GM12878 (cell line): Measurements from ENCODE around the gene KIAA1191. TPM values are rescaled to one million over a fixed set of nuclear protein-coding genes. Genes with fewer than 3 reads are reported as not detected.

Experiments used
- ATAC-seq: fragments of 200-7000 bp; cut with Tn5 transposase; 3 replicates; pipeline ENCODE4 v1.9.1; 2020; ENCODE audit warnings: mild to moderate bottlenecking, moderate library complexity
- BruUV-seq: library from RNA; stranded (reverse); fragments of 400-500 nt; replicated peaks from 2 replicates; lab custom pipeline; 2021; lab: Mats Ljungman, UMichigan
- CTCF ChIA-PET: fragments of 300-600 bp; sonication (Branson Sonifier 250); formaldehyde crosslinking; extraction: SDS; loops from one replicate; lab custom pipeline; 2021; ENCODE audit warnings: inconsistent platforms; lab: Yijun Ruan, JAX
- POLR2A ChIA-PET: fragments of 350-600 bp; formaldehyde crosslinking; extraction: SDS; loops from one replicate; lab custom pipeline; 2021; ENCODE audit warnings: inconsistent platforms; lab: Charles Lee
- RAD21 ChIA-PET: fragments of 300-600 bp; sonication (Branson Sonifier 250); formaldehyde crosslinking; loops from one replicate; lab custom pipeline; 2023; ENCODE audit warnings: antibody characterized with exemption; ENCODE audit not compliant: unreplicated experiment; lab: Charles Lee
- SMC1A ChIA-PET: fragments of 300-600 bp; sonication (Branson Sonifier 250); formaldehyde crosslinking; loops from one replicate; lab custom pipeline; 2023; ENCODE audit not compliant: unreplicated experiment, uncharacterized antibody; lab: Charles Lee
- DNase-seq: peaks from one replicate; pipeline ENCODE4 v3.0.0-alpha.2; 2011; ENCODE audit warnings: low read depth, low spot score
- FAIRE-seq: peaks from 3 replicates; lab custom pipeline; 2011; peaks lifted over from hg19 to GRCh38; lab: Jason Lieb, UNC
- H2AFZ ChIP-seq: 2 replicates; pipeline ENCODE4 v1.6.0; 2011; ENCODE audit warnings: low read depth, low read length, control low read depth; ENCODE audit not compliant: control insufficient read depth
- H3K27ac ChIP-seq: 2 replicates; pipeline ENCODE4 v1.5.1; 2011; ENCODE audit warnings: control low read depth; ENCODE audit not compliant: control insufficient read depth, insufficient read depth
- H3K27me3 ChIP-seq, 2 experiments: replicated peaks in 1 of 2; 2 replicates each; pipeline versions ENCODE4 v1.6.0 to v1.6.1; 2011; ENCODE audit warnings: low read length in 1 of 2; ENCODE audit not compliant: control insufficient read depth in 2 of 2, insufficient read depth in 2 of 2
- H3K36me3 ChIP-seq, 2 experiments: 2 replicates each; pipeline ENCODE4 v1.5.1; 2011; ENCODE audit warnings: low read length in 1 of 2; ENCODE audit not compliant: control insufficient read depth in 2 of 2, insufficient read depth in 2 of 2
- H3K4me1 ChIP-seq: 2 replicates; pipeline ENCODE4 v1.6.1; 2011; ENCODE audit warnings: mild to moderate bottlenecking, low read length, moderate library complexity, mixed read lengths; ENCODE audit not compliant: control insufficient read depth, insufficient read depth
- H3K4me2 ChIP-seq: 2 replicates; pipeline ENCODE4 v1.6.0; 2011; ENCODE audit warnings: control low read depth; ENCODE audit not compliant: control insufficient read depth, insufficient read depth
- H3K4me3 ChIP-seq: fragments of 200-600 bp; sonication (generic); 2 replicates; pipeline ENCODE4 v1.5.1; 2016
- H3K79me2 ChIP-seq: 2 replicates; pipeline ENCODE4 v1.6.0; 2011; ENCODE audit warnings: low read length; ENCODE audit not compliant: control insufficient read depth, insufficient read depth
- H3K9ac ChIP-seq: 2 replicates; pipeline ENCODE4 v1.8.0; 2011; ENCODE audit warnings: low read length, control low read depth, mixed read lengths; ENCODE audit not compliant: control insufficient read depth, insufficient read depth
- H3K9me3 ChIP-seq: replicated peaks from 3 replicates; pipeline ENCODE4 v1.5.1; 2011; ENCODE audit warnings: mild to moderate bottlenecking, low read length; ENCODE audit not compliant: control insufficient read depth, insufficient read depth
- H4K20me1 ChIP-seq: 2 replicates; pipeline ENCODE4 v1.6.0; 2011; ENCODE audit not compliant: control insufficient read depth, insufficient read depth
- ATF2 ChIP-seq: IDR thresholded peaks from 2 replicates; pipeline ENCODE4 v1.6.1; 2012; ENCODE audit warnings: low read length, inconsistent platforms
- ESRRA ChIP-seq: IDR thresholded peaks from 2 replicates; pipeline ENCODE4 v1.6.1; 2012; ENCODE audit warnings: mild to moderate bottlenecking, low read length, improper control_type of control experiment
- EZH2 ChIP-seq: IDR thresholded peaks from 2 replicates; pipeline ENCODE4 v1.6.1; 2012; ENCODE audit warnings: low read depth, mild to moderate bottlenecking, control low read depth, inconsistent platforms, low read length, borderline replicate concordance; ENCODE audit not compliant: control insufficient read depth
- HDAC6 ChIP-seq: fragments of 200-600 bp; sonication (generic); IDR thresholded peaks from one replicate; pipeline ENCODE4 v1.8.0; 2017; ENCODE audit warnings: antibody characterized with exemption; ENCODE audit not compliant: unreplicated experiment
- IKZF2 ChIP-seq, 2 experiments: fragments of 450-650 bp; IDR thresholded peaks; 2 replicates each; pipeline ENCODE4 v1.6.1; 2017; ENCODE audit warnings: mild to moderate bottlenecking in 2 of 2, moderate library complexity in 2 of 2
- POLR2AphosphoS2 ChIP-seq: IDR thresholded peaks from 2 replicates; pipeline ENCODE4 v1.6.1; 2011; ENCODE audit warnings: low read depth, mild to moderate bottlenecking, low read length, improper control_type of control experiment, moderate library complexity
- PRDM15 ChIP-seq: fragments of 450-650 bp; formaldehyde crosslinking; IDR thresholded peaks from 2 replicates; pipeline ENCODE4 v1.4.0; 2020; ENCODE audit warnings: mild to moderate bottlenecking, moderate library complexity
- SMAD5 ChIP-seq: IDR thresholded peaks from 2 replicates; pipeline ENCODE4 v1.6.1; 2016; ENCODE audit warnings: antibody characterized with exemption, low read depth
- STAT1 ChIP-seq: fragments of 450-650 bp; conservative IDR thresholded peaks from 2 replicates; pipeline ENCODE4 v1.6.1; 2014; ENCODE audit warnings: antibody characterized with exemption, mild to moderate bottlenecking
- whole genome bisulfite sequencing: methylation state at CpG from one replicate; pipeline ENCODE4 v1.1.6; 2016; ENCODE audit warnings: low lambda C conversion rate; ENCODE audit not compliant: insufficient replicate concordance, insufficient coverage; ENCODE audit errors: missing lambda C conversion rate; 5-methylcytosine and 5-hydroxymethylcytosine counted together
- in situ Hi-C: fragments of 300-500 bp; cut with MboI; formaldehyde crosslinking; loops from 9 replicates; pipeline ENCODE4 v1.14.3; 2018; ENCODE audit warnings: mixed read lengths
- intact Hi-C: fragments of 100-400 bp; cut with micrococcal nuclease; formaldehyde crosslinking; loops from one replicate; pipeline ENCODE4 v1.14.2; 2022; ENCODE audit not compliant: unreplicated experiment
- polyA plus RNA-seq, 11 experiments: library from polyadenylated mRNA; depleted of rRNA in 4 of 11; unstranded in 6 of 11; stranded (reverse) in 5 of 11; fragments of >200 nt; fragmentation: Nextera tagmentation in 4 of 11; fragmentation: Illumina TruSeq in 1 of 11; extraction: Ambion mirVana in 4 of 11; extraction: Trizol in 1 of 11; gene quantifications; 1 replicate in 1 of 11; 2 replicates in 10 of 11; pipeline versions ENCODE4 v1.2.1 to v1.2.3, GENCODE V29; 2011 to 2016; ENCODE audit warnings: inconsistent platforms in 2 of 11, missing spikeins in 2 of 11, low read depth in 1 of 11
- total RNA-seq, 4 experiments: library from RNA; depleted of rRNA in 3 of 4; stranded (reverse); fragments of >200 nt in 3 of 4; fragmentation: Illumina TruSeq in 1 of 4; extraction: Trizol in 1 of 4; gene quantifications; 2 replicates each; pipeline versions ENCODE4 v1.2.1 to v1.2.3, GENCODE V29; 2013 to 2021
- TF ChIP-seq, protein P1 (sequence below): IDR thresholded peaks from 2 replicates; pipeline ENCODE4 v1.6.1; 2012; ENCODE audit warnings: low read depth, low read length, improper control_type of control experiment
- TF ChIP-seq, protein P2 (sequence below): fragments of 150-350 bp; IDR thresholded peaks from 2 replicates; pipeline ENCODE4 v1.6.1; 2016; ENCODE audit warnings: low read depth, low read length
- TF ChIP-seq, protein P3 (sequence below): fragments of 450-650 bp; IDR thresholded peaks from 2 replicates; pipeline ENCODE4 v1.6.1; 2017; ENCODE audit warnings: low read depth, mild to moderate bottlenecking, moderate library complexity

The KIAA1191 gene
- total and polyA plus RNA-seq, 10 of the 15 experiments (the other 5 are each of a cell fraction or from before 2014, with no cell fraction given): 14.9 to 58.2 (median 31.8) TPM

DNA sequence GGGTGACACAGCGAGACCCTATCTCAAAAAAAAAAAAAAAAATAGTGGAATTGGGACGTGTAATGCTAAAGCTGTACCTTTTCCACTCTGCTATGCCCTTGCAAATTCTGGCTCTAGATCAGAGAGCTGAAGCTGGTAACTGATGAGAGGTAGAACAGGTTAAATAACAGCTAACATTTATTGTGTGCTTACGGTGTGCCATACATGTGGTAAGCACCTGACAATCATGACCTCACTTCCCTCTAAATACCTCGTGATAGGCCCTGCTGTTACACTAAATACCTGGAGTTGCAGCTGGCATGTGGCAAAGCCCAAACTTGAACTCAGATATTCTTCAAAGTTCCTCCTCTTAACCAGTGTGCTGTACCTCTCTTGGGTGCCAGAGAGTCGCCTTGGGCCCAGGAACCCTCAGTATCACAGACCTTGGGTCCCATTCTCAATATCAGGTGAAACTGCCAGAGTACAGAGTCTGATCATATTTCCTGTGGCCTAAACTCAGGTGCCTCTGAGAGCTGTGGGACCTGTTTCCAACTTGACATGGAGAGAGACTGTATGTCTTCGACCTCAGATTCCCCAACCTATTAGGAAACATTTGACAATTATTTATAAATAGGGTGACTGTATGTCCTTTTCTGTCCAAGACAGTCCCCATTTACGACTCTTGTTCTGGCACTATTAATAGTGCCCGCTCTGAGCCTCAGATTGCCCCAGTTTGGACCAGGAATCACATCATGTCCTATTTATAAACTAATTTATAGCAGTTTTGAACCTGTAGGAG, 8.6 kb upstream of the KIAA1191 start:
- Histone ChIP-seq H3K4me3 (no peak overlapping the region), H3K36me3 (peaks cover 0 to 3% of the 10 kb centered on the region in 2 experiments; a peak in 1 of 4 replicates), H4K20me1 (no peaks in the 10 kb centered on the region), H3K9ac (no peak overlapping the region), H3K79me2 (no peaks in the 10 kb centered on the region), H3K27ac (no peak overlapping the region), H3K9me3 (no peaks in the 10 kb centered on the region), H3K4me1 (no peaks in the 10 kb centered on the region), H2AFZ (no peak overlapping the region), H3K27me3 (no peaks in the 10 kb centered on the region), H3K4me2 (no peak overlapping the region)
- intact Hi-C loops (no loop called here), in situ Hi-C loops (no loop called here)
- SMC1A ChIA-PET: interaction anchor here (2.6 kb wide), 1 partner anchor 12 kb away, joined by 6 read pairs; no protein-coding TSS in a partner anchor
- 76% methylated on average over 7 of the region's 8 CpGs for WGBS
- FAIRE-seq (no peak), ATAC-seq (no peak), DNase-seq (no peak)
- POLR2A ChIA-PET: interaction anchor here (0.6 to 1.0 kb wide), 2 partner anchors 18 kb away, joined by 4 read pairs; partner anchors contain the start of gene NOP16
- BruUV-seq: no TSS peak
- RAD21 ChIA-PET: interaction anchor here (1.0 to 1.2 kb wide), 2 partner anchors 8 to 10 kb away, joined by 3 to 5 read pairs; partner anchors contain the start of gene KIAA1191
- CTCF ChIA-PET: no interaction called here
- no peak for TF ChIP-seq IKZF2 (IDR thresholded peaks at IDR 0.05)
- TF ChIP-seq POLR2AphosphoS2: no peak
- TF ChIP-seq, protein P1, sequence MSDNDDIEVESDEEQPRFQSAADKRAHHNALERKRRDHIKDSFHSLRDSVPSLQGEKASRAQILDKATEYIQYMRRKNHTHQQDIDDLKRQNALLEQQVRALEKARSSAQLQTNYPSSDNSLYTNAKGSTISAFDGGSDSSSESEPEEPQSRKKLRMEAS: no peak
- TF ChIP-seq SMAD5: no peak
- TF ChIP-seq ESRRA: no peak
- TF ChIP-seq, protein P2, sequence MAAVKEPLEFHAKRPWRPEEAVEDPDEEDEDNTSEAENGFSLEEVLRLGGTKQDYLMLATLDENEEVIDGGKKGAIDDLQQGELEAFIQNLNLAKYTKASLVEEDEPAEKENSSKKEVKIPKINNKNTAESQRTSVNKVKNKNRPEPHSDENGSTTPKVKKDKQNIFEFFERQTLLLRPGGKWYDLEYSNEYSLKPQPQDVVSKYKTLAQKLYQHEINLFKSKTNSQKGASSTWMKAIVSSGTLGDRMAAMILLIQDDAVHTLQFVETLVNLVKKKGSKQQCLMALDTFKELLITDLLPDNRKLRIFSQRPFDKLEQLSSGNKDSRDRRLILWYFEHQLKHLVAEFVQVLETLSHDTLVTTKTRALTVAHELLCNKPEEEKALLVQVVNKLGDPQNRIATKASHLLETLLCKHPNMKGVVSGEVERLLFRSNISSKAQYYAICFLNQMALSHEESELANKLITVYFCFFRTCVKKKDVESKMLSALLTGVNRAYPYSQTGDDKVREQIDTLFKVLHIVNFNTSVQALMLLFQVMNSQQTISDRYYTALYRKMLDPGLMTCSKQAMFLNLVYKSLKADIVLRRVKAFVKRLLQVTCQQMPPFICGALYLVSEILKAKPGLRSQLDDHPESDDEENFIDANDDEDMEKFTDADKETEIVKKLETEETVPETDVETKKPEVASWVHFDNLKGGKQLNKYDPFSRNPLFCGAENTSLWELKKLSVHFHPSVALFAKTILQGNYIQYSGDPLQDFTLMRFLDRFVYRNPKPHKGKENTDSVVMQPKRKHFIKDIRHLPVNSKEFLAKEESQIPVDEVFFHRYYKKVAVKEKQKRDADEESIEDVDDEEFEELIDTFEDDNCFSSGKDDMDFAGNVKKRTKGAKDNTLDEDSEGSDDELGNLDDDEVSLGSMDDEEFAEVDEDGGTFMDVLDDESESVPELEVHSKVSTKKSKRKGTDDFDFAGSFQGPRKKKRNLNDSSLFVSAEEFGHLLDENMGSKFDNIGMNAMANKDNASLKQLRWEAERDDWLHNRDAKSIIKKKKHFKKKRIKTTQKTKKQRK: no peak
- no peak for TF ChIP-seq PRDM15 (CRISPR knock-in tag)
- TF ChIP-seq EZH2: no peak
- no peak for TF ChIP-seq STAT1
- no peak for TF ChIP-seq ATF2
- TF ChIP-seq HDAC6: no peak
- TF ChIP-seq, protein P3, sequence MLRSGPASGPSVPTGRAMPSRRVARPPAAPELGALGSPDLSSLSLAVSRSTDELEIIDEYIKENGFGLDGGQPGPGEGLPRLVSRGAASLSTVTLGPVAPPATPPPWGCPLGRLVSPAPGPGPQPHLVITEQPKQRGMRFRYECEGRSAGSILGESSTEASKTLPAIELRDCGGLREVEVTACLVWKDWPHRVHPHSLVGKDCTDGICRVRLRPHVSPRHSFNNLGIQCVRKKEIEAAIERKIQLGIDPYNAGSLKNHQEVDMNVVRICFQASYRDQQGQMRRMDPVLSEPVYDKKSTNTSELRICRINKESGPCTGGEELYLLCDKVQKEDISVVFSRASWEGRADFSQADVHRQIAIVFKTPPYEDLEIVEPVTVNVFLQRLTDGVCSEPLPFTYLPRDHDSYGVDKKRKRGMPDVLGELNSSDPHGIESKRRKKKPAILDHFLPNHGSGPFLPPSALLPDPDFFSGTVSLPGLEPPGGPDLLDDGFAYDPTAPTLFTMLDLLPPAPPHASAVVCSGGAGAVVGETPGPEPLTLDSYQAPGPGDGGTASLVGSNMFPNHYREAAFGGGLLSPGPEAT: no peak
